Prostate gland (tissue), 2 donors: ENCODE measurements around the gene RSPH9.

Experiments
- CTCF ChIP-seq, 4 experiments: fragments of 200-600 bp in 2 of 4; fragments of 450-650 bp in 2 of 4; sonication (generic) in 2 of 4; IDR thresholded peaks; 1 replicate in 3 of 4; 2 replicates in 1 of 4; pipeline ENCODE4 v1.5.1; 2016 to 2019; ENCODE audit warnings: antibody characterized with exemption in 4 of 4, mild to moderate bottlenecking in 2 of 4, moderate library complexity in 2 of 4
- POLR2A ChIP-seq: fragments of 450-650 bp; IDR thresholded peaks from one replicate; pipeline ENCODE4 v1.6.1; 2016; ENCODE audit warnings: antibody characterized with exemption, mild to moderate bottlenecking
- POLR2AphosphoS5 ChIP-seq: sonication (generic); formaldehyde crosslinking; IDR thresholded peaks from one replicate; pipeline ENCODE4 v1.6.1; 2017; ENCODE audit warnings: antibody characterized with exemption

- TF ChIP-seq CTCF (IDR thresholded peaks at IDR 0.05) (no peak), POLR2AphosphoS5 (no peak), POLR2A (no peak)
Observed at GRCh38 chr6:43666196-43666920, 21.5 kb downstream of the RSPH9 start.
